Parietal lobe (tissue), 1 donor: Measurements from ENCODE around the gene METTL25B. TPM values are rescaled to one million over a fixed set of nuclear protein-coding genes. Genes with fewer than 3 reads are reported as not detected.

Experiments
- total RNA-seq: library from RNA; depleted of rRNA; stranded (reverse); fragments of >200 nt; gene quantifications from one replicate; pipeline ENCODE4 v1.2.3, GENCODE V29; 2014

The METTL25B gene
- 11.6 TPM for total RNA-seq

DNA sequence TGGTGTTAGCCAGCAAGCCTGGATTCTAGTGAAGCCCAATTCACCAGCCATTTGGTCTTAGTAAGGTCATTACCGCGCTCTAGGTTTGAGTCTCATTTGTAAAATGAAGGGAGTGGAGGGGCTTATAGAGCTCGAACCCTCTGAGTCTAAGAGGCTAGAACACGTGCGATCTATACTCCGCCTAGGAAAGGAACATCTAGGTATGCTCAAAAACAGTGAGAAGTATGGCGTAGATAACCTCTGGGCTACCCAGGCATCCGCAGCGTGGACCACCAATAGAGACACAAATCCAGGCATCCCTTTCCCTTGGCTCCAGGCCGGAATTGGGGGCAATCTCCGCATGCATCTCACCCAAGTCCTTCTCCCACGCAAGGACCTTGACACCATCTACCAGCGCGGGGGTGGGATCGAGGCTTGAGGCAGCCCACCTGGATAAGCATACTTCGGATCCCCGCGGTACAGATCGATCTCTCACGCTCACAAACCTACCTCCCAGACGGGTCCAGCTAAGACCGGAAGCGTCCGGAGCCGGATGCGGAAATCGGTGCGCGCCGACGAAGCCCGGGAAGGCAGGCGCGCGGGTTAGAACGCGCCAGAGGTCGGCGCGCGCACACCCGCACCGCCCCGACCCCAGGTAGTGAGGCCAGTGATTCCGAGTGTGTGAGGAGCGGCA is at the start of gene METTL25B:
Gene METTL25B (plus strand): TSS at position 544 of the 673 bp plus-strand sequence. CDS start 636 bp downstream, outside the sequence.

GRCh38 chr1:156705321-156705917 is 22.9 kb upstream of the METTL25B start, which contains the start of gene CRABP2:
CRABP2 (minus strand) TSS chr1:156705583; CDS start chr1:156705446, 137 bp downstream.

DNA sequence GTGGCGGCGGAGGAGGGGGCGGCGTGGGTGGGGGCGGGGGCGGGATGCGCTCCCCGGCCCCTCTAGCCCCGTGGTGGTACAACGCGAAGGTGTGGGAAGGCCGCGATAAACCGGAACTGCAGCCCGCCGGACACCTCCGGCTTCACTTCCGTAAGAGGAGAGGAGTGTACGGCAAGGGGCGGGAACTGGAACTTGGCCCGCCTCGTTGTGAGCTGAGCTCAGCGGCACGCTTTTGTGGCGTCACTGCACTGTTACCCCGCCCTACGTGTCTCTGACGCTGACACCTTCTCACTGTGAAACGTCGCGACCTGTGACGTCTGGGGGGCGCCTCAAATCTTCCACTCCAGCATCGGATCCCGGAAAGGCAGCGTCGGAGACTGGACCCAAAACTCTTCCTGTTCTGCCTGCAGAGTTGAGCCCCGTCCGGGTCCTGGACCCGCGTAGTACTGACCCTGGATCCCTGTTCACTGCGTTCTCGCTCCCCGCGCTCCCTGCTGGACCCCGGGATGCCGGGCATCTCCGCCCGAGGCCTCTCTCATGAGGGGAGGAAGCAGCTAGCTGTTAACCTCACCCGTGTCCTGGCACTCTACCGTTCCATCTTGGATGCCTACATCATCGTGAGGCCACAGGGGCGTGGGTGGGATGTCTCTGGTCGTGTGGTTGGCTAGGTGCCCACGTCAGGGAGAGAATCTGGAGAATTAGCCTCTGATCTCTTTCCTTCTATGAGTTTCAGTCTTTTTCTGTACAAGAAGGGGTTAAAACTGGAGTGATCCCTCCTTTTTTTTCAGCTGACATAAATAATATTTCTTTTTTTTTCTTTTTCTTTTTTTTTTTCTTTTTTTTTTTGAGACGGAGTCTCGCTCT is 562 bp downstream of the METTL25B start, which contains the start of gene ISG20L2:
Gene ISG20L2 (minus strand): TSS at position 168 of the 864 bp plus-strand sequence. CDS start 1,114 bp downstream, outside the sequence.

GRCh38 chr1:156740741-156741480 is 12.6 kb downstream of the METTL25B start, which contains the start of gene MRPL24:
MRPL24 (minus strand) TSS chr1:156741088; CDS start chr1:156738704, 2,384 bp downstream.

DNA sequence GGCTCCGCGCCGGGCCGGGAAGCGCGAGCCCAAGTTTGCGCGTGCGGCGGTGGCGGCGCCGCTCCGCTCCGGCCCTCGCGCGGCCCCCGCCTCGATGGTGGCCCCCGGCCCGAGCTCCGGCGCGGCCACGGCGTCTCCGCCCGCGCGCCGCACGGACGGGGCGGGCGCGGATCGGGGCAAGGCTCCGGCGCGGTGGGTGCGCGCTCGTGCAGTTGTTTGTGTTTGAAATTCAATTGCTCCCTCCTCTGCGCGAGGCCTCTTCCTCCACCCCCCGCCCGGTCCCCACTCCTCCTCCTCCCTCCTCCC is 23.1 kb downstream of the METTL25B start, which contains the start of gene HDGF:
Gene HDGF (minus strand): TSS at position 225 of the 306 bp plus-strand sequence. CDS start 246 bp downstream, outside the sequence.

DNA sequence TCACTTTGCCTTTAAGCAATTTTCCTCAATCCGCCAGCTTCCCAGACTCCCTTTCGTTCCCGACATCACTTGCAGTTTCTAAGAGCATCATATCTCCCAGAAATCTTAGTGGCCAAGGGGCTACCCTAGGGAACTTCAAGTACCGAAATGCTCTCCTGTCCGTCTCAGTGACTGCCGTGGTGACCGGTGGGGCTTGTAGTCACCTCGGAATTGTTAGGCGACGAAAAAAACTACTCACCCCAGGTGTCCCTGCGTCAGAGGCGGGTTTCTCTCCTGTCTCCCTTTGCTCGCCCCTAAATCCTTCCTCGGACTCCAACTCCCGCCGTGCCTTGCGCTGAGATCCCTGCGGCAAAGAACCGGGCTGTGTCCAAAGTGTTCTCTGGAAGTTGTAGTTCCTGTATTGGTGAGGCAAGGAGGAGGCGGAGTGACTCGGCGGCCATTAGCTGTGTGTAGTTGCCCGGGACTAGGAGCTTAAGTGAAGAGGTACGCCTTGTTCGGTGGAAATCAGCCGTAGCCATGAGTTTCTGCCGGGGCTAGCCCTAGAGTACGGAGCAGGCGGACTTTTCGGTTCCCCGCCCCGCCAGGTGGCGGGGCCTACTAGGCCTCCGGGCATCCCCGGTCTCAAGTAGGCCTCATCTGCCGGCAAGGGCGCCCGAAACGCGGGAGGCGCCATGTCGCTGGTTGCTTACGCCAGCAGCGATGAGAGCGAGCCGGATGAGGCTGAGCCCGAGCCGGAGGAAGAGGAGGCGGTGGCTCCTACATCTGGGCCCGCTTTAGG is 39.0 kb downstream of the METTL25B start, which contains the start of gene PRCC:
Gene PRCC (plus strand): TSS at position 435 of the 778 bp plus-strand sequence. CDS start 237 bp downstream, at position 672.

Other genes with a start within 250 kb of the METTL25B start
- gene MEF2D, start 227.7 kb upstream of the METTL25B start, total RNA-seq = 10.0 TPM
- 5.9 TPM for gene IQGAP3, start 155.9 kb upstream of the METTL25B start, total RNA-seq
- gene TTC24, start 148.7 kb upstream of the METTL25B start, total RNA-seq = not detected
- gene NAXE, start 136.7 kb upstream of the METTL25B start, total RNA-seq = 40.1 TPM
- gene GPATCH4, start 127.0 kb upstream of the METTL25B start, total RNA-seq = 20.7 TPM
- gene HAPLN2, start 109.1 kb upstream of the METTL25B start, total RNA-seq = 1.3 TPM
- gene BCAN, start 86.4 kb upstream of the METTL25B start, total RNA-seq = 94.8 TPM
- 29.7 TPM for gene NES, start 51.1 kb upstream of the METTL25B start, total RNA-seq
- gene CRABP2, start 22.9 kb upstream of the METTL25B start, total RNA-seq = 1.9 TPM
- gene ISG20L2, start 297 bp downstream of the METTL25B start, total RNA-seq = 14.1 TPM
- 9.7 TPM for gene MRPL24, start 12.6 kb downstream of the METTL25B start, total RNA-seq
- 68.5 TPM for gene HDGF, start 23.2 kb downstream of the METTL25B start, total RNA-seq
- gene PRCC, start 39.1 kb downstream of the METTL25B start, total RNA-seq = 27.9 TPM
- not detected for gene SH2D2A, start 88.4 kb downstream of the METTL25B start, total RNA-seq
- gene INSRR, start 130.6 kb downstream of the METTL25B start, total RNA-seq = 0.31 TPM
- 0.31 TPM for gene NTRK1, start 132.4 kb downstream of the METTL25B start, total RNA-seq
- 0.94 TPM for gene PEAR1, start 165.2 kb downstream of the METTL25B start, total RNA-seq
- not detected for gene LRRC71, start 192.2 kb downstream of the METTL25B start, total RNA-seq